Liver (tissue), 9 donors: Measurements from ENCODE around the gene CDC42BPG. TPM values are rescaled to one million over a fixed set of nuclear protein-coding genes. Genes with fewer than 3 reads are reported as not detected.

ENCODE experiments used
- DNase-seq: peaks from one replicate; pipeline ENCODE4 v3.0.0-alpha.2; 2017; ENCODE audit warnings: low spot score
- H3K27ac ChIP-seq, 2 donors: one replicate each; pipeline ENCODE4 v1.7.0; 2013; ENCODE audit warnings: inconsistent platforms in 2 of 2, low read length in 2 of 2, control low read depth in 1 of 2, low read depth in 1 of 2, mild to moderate bottlenecking in 1 of 2
- H3K27me3 ChIP-seq, 4 donors: one replicate each; pipeline versions ENCODE4 v1.6.1 to v1.7.0; 2013; ENCODE audit warnings: low read length in 3 of 4, inconsistent platforms in 1 of 4, mild to moderate bottlenecking in 1 of 4, moderate library complexity in 1 of 4; ENCODE audit not compliant: control insufficient read depth in 4 of 4, insufficient read depth in 4 of 4
- H3K36me3 ChIP-seq, 4 donors: one replicate each; pipeline versions ENCODE4 v1.6.1 to v1.7.0; 2013; ENCODE audit warnings: low read length in 3 of 4, mild to moderate bottlenecking in 3 of 4, low read depth in 1 of 4, moderate library complexity in 1 of 4; ENCODE audit not compliant: control insufficient read depth in 4 of 4, insufficient read depth in 3 of 4
- H3K4me1 ChIP-seq, 4 donors: one replicate each; pipeline versions ENCODE4 v1.6.1 to v1.7.0; 2013; ENCODE audit warnings: low read length in 3 of 4, mild to moderate bottlenecking in 3 of 4, moderate library complexity in 1 of 4; ENCODE audit not compliant: control insufficient read depth in 4 of 4, insufficient read depth in 4 of 4
- H3K4me3 ChIP-seq, 3 donors: one replicate each; pipeline versions ENCODE4 v1.6.1 to v1.7.0; 2013; ENCODE audit warnings: low read length in 3 of 3, control low read depth in 1 of 3, low read depth in 1 of 3, mild to moderate bottlenecking in 1 of 3
- H3K9ac ChIP-seq, 2 donors: one replicate each; pipeline ENCODE4 v1.7.0; 2013; ENCODE audit warnings: low read length in 2 of 2, mild to moderate bottlenecking in 2 of 2, moderate library complexity in 2 of 2, control low read depth in 1 of 2, low read depth in 1 of 2
- H3K9me3 ChIP-seq, 4 donors: one replicate each; pipeline versions ENCODE4 v1.6.1 to v1.7.0; 2013; ENCODE audit warnings: low read length in 3 of 4; ENCODE audit not compliant: control insufficient read depth in 4 of 4
- CTCF ChIP-seq: fragments of 150-350 bp; IDR thresholded peaks from 2 replicates; pipeline ENCODE4 v1.5.1; 2017; ENCODE audit warnings: improper control_type of control experiment, low read depth, low read length; ENCODE audit not compliant: missing input control
- EGR1 ChIP-seq, 2 donors: IDR thresholded peaks; 2 replicates each; pipeline ENCODE4 v1.6.1; 2016 to 2018; ENCODE audit warnings: antibody characterized with exemption in 2 of 2, low read depth in 2 of 2
- GABPA ChIP-seq, 2 donors: IDR thresholded peaks in 1 of 2; conservative IDR thresholded peaks in 1 of 2; 2 replicates each; pipeline ENCODE4 v1.6.1; 2016; ENCODE audit warnings: antibody characterized with exemption in 2 of 2, mild to moderate bottlenecking in 1 of 2, moderate library complexity in 1 of 2
- HNF4A ChIP-seq, 2 donors: conservative IDR thresholded peaks; 2 replicates each; pipeline ENCODE4 v1.6.1; 2016; ENCODE audit warnings: antibody characterized with exemption in 2 of 2, mild to moderate bottlenecking in 2 of 2
- HNF4G ChIP-seq: IDR thresholded peaks from 2 replicates; pipeline ENCODE4 v1.6.1; 2016; ENCODE audit warnings: antibody characterized with exemption
- NR2F2 ChIP-seq: IDR thresholded peaks from 2 replicates; pipeline ENCODE4 v1.6.1; 2016; ENCODE audit warnings: antibody characterized with exemption
- REST ChIP-seq: IDR thresholded peaks from 2 replicates; pipeline ENCODE4 v1.6.1; 2016; ENCODE audit warnings: antibody characterized with exemption, mild to moderate bottlenecking
- SP1 ChIP-seq: IDR thresholded peaks from 2 replicates; pipeline ENCODE4 v1.6.1; 2018; ENCODE audit warnings: antibody characterized with exemption, mild to moderate bottlenecking
- YY1 ChIP-seq: IDR thresholded peaks from 2 replicates; pipeline ENCODE4 v1.6.1; 2016; ENCODE audit warnings: antibody characterized with exemption, mild to moderate bottlenecking
- WGBS: extraction: QIAGEN DNeasy Blood & Tissue Kit; methylation state at CpG from one replicate; pipeline ENCODE4 v1.1.7; 2013; 5-methylcytosine and 5-hydroxymethylcytosine counted together
- polyA plus RNA-seq, 2 donors: library from polyadenylated mRNA; stranded (reverse) in 1 of 2; unstranded in 1 of 2; fragments of 200-250 nt in 1 of 2; fragments of >200 nt in 1 of 2; fragmentation: Nextera tagmentation in 1 of 2; extraction: Ambion mirVana in 1 of 2; gene quantifications; one replicate each; pipeline versions ENCODE4 v1.2.1 to v1.2.3, GENCODE V29; 2013 to 2015
- total RNA-seq, 2 donors: library from RNA; depleted of rRNA; stranded (reverse); fragments of >200 nt; gene quantifications; one replicate each; pipeline ENCODE4 v1.2.3, GENCODE V29; 2014
- TF ChIP-seq, protein P1 (sequence below): IDR thresholded peaks from 2 replicates; pipeline ENCODE4 v1.6.1; 2016; ENCODE audit warnings: antibody characterized with exemption
- TF ChIP-seq, protein P2 (sequence below): IDR thresholded peaks from 2 replicates; pipeline ENCODE4 v1.6.1; 2016; ENCODE audit warnings: antibody characterized with exemption
- TF ChIP-seq, protein P3 (sequence below): IDR thresholded peaks from 2 replicates; pipeline ENCODE4 v1.6.1; 2016; ENCODE audit warnings: antibody characterized with exemption
- donor health status: healthy.
- donor health status: healthy.
- donor health status: healthy.
- donor health status: healthy.
- donor health status: healthy.

CDC42BPG gene
- total and polyA plus RNA-seq, 4 donors, result 0.18 to 1.2 (median 0.58) TPM

DNA sequence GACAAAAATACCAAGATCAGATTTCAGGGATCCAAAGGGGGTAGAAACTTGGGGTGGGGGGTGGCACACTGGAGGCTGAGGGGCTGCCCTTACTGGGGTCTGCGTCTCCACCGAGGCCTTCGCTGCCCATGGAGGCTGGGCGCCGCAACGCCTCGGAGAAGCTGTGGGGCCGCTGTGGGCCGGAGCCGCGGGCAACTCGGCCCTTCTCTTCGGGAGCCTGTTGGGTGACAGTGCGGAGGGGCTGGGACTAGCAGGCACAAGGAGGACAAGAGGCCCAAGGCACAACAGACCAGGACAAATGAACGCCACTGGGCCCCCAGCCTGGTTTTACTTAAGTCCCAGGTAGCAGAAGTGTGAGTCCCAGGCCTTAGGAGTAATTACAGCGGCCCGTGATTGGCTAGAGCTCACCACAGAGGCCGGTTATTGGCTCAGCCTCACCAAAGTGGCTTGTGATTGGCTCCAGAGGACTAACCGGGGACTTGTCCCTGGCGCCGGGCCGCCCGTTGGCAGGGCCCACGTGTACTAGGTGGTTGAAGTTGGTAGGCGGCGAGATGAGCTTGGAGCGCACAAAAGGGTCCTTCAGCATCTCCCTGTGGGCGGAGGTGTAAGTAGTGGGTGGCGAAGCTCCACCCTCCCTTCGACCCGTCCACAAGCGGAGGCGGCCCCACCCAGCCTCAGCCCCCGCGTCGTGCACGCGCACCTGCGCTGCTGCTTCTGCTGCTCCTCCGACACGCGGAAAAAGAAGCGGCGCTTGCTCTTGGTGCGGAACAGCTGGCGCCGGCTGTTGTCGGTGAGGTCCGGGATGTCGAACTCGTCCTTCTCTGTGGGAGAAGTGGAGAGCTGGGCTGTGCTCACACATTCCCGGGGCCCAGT lies 17.6 kb downstream of the CDC42BPG start:
- Histone ChIP-seq H3K9me3 (no peaks in the 10 kb centered on the region), H3K27me3 (no peaks in the 10 kb centered on the region), H3K9ac (no peak overlapping the region), H3K27ac (no peak overlapping the region), H3K36me3 (no peaks in the 10 kb centered on the region), H3K4me1 (no peaks in the 10 kb centered on the region), H3K4me3 (no peak overlapping the region)
- no peak for DNase-seq
- 94% methylated on average over 52 of the region's 52 CpGs for WGBS
- TF ChIP-seq, protein P1, sequence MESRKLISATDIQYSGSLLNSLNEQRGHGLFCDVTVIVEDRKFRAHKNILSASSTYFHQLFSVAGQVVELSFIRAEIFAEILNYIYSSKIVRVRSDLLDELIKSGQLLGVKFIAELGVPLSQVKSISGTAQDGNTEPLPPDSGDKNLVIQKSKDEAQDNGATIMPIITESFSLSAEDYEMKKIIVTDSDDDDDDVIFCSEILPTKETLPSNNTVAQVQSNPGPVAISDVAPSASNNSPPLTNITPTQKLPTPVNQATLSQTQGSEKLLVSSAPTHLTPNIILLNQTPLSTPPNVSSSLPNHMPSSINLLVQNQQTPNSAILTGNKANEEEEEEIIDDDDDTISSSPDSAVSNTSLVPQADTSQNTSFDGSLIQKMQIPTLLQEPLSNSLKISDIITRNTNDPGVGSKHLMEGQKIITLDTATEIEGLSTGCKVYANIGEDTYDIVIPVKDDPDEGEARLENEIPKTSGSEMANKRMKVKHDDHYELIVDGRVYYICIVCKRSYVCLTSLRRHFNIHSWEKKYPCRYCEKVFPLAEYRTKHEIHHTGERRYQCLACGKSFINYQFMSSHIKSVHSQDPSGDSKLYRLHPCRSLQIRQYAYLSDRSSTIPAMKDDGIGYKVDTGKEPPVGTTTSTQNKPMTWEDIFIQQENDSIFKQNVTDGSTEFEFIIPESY, result no peak
- TF ChIP-seq, protein P2, sequence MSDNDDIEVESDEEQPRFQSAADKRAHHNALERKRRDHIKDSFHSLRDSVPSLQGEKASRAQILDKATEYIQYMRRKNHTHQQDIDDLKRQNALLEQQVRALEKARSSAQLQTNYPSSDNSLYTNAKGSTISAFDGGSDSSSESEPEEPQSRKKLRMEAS, result no peak
- TF ChIP-seq GABPA (IDR thresholded peaks at IDR 0.05 in 1 of 2, conservative IDR thresholded peaks at IDR 0.05 in 1 of 2), result no peak
- no peak for TF ChIP-seq SP1

- 95% methylated on average over 7 of the region's 7 CpGs for WGBS
- no peak overlapping the region for H3K9ac ChIP-seq
- no peak for DNase-seq
- H3K27ac ChIP-seq, result no peak overlapping the region
- no peaks in the 10 kb centered on the region for H3K36me3 ChIP-seq
- TF ChIP-seq SP1 (no peak), HNF4A (conservative IDR thresholded peaks at IDR 0.05) (no peak), CTCF (no peak), EGR1 (IDR thresholded peaks at IDR 0.05; ENCODE audit: low read depth in 2 of 2) (no peak)
- H3K4me1 ChIP-seq, result no peaks in the 10 kb centered on the region
- no peaks in the 10 kb centered on the region for H3K9me3 ChIP-seq
- no peak overlapping the region for H3K4me3 ChIP-seq
- H3K27me3 ChIP-seq, result no peaks in the 10 kb centered on the region
These were observed 18.4 kb downstream of the CDC42BPG start for GRCh38 chr11:64826062-64826461.

DNA sequence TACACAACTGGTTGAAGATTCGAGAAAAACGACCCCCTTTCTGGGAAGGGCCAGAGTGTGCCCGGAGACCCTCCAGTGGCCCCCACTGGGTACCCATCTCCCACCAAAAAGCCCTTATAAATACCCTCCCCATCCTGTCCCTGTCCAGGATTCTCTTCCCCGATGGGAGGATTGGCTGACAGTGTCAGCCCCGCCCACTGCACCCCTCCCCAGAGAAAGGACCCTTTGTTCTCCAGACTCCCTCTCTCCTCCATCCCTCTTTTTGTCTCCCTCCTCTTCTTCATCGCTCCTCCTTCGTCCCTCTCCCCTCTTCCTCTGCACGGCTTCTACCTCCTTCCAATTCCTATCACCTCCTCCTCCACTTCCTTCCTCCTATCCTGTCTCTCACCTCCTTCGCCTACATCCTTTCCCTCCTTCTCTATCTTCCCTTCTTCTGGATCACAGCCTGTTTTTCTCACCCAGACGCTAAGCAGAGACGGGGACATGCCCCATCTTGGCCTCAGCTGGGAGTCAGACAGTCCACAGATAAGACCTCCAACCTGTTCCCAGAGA lies 20.8 kb downstream of the CDC42BPG start:
- Histone ChIP-seq H3K27ac (no peak overlapping the region), H3K9me3 (no peaks in the 10 kb centered on the region), H3K27me3 (no peaks in the 10 kb centered on the region), H3K4me3 (no peak overlapping the region), H3K36me3 (no peaks in the 10 kb centered on the region), H3K9ac (no peak overlapping the region), H3K4me1 (no peaks in the 10 kb centered on the region)
- no peak for DNase-seq
- TF ChIP-seq, protein P2, result no peak
- TF ChIP-seq SP1 (no peak), YY1 (no peak), HNF4A (conservative IDR thresholded peaks at IDR 0.05) (no peak), HNF4G (no peak), REST (no peak), NR2F2 (no peak), GABPA (IDR thresholded peaks at IDR 0.05 in 1 of 2, conservative IDR thresholded peaks at IDR 0.05 in 1 of 2) (no peak)
- TF ChIP-seq, protein P1, result no peak
- TF ChIP-seq, protein P3, sequence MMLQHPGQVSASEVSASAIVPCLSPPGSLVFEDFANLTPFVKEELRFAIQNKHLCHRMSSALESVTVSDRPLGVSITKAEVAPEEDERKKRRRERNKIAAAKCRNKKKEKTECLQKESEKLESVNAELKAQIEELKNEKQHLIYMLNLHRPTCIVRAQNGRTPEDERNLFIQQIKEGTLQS, result no peak
- WGBS, result 79% methylated on average over 11 of the region's 11 CpGs
